ENCODE data around the gene CDO1. TPM values are rescaled to one million over a fixed set of nuclear protein-coding genes. Genes with fewer than 3 reads are reported as not detected.
A peak's percentile ranks its signal among the peaks of the same experiment; 100 is the strongest.

CDO1 gene
- total RNA-seq, 6 donors from 2014 or later, result 2.3 to 14.4 (median 6.9) TPM

GRCh38 chr5:115815006-115815692, 1.3 kb downstream of the CDO1 start:
- WGBS, 2 donors, result 25 to 30% methylated on average over 19 to 21 of the region's 21 CpGs
- ATAC-seq (ENCODE audit: low FRiP score in 2 of 2), result no peak
- TF ChIP-seq CTCF (IDR thresholded peaks at IDR 0.05), result no peak
- TF ChIP-seq EP300 (IDR thresholded peaks at IDR 0.05), result no peak
- no peak for TF ChIP-seq POLR2AphosphoS5 (IDR thresholded peaks at IDR 0.05)
- no peak for TF ChIP-seq POLR2A (IDR thresholded peaks at IDR 0.05)

GRCh38 chr5:115813719-115814118, 2.7 kb downstream of the CDO1 start:
- Histone ChIP-seq H3K4me3 (peak overlapping the region in 1 of 4 donors; percentile 56), H3K4me1 (peaks cover 14 to 17% (median 17%) of the 10 kb centered on the region in 4 donors), H3K36me3 (no peaks in the 10 kb centered on the region), H3K27ac (no peak overlapping the region), H3K27me3 (peaks cover 0 to 20% (median 5%) of the 10 kb centered on the region in 4 donors), H3K9me3 (no peaks in the 10 kb centered on the region)
- TF ChIP-seq EP300 (IDR thresholded peaks at IDR 0.05), result no peak
- no peak for TF ChIP-seq POLR2A (IDR thresholded peaks at IDR 0.05)
- 73 to 78% methylated on average over 5 of the region's 5 CpGs for WGBS, 2 donors
- DNase-seq (no peak), ATAC-seq (ENCODE audit: low FRiP score in 2 of 2) (no peak)

More at GRCh38 chr5:115815006-115815692, 1.3 kb downstream of the CDO1 start:
- no peak for DNase-seq
- peaks cover 0 to 20% (median 5%) of the 10 kb centered on the region in 4 donors for H3K27me3 ChIP-seq
- H3K9me3 ChIP-seq, result no peaks in the 10 kb centered on the region
- peak overlapping the region in 3 of 4 donors; percentile 42 to 56 (median 49) for H3K4me3 ChIP-seq
- H3K36me3 ChIP-seq, result no peaks in the 10 kb centered on the region
- peaks cover 14 to 17% (median 17%) of the 10 kb centered on the region in 4 donors for H3K4me1 ChIP-seq
- H3K27ac ChIP-seq, result no peak overlapping the region

- H3K27me3 ChIP-seq, result peaks cover 0 to 20% (median 5%) of the 10 kb centered on the region in 4 donors
Observed at GRCh38 chr5:115812372-115812771, 4.1 kb downstream of the CDO1 start.

GRCh38 chr5:115811406-115811805, 5.1 kb downstream of the CDO1 start:
- peaks cover 10 to 13% (median 12%) of the 10 kb centered on the region in 4 donors for H3K4me1 ChIP-seq
- TF ChIP-seq POLR2AphosphoS5 (IDR thresholded peaks at IDR 0.05) (no peak), POLR2A (IDR thresholded peaks at IDR 0.05) (no peak), EP300 (IDR thresholded peaks at IDR 0.05) (no peak), CTCF (IDR thresholded peaks at IDR 0.05) (no peak)
- peaks cover 0 to 16% (median 5%) of the 10 kb centered on the region in 4 donors for H3K27me3 ChIP-seq
- H3K4me3 ChIP-seq, result no peak overlapping the region
- ATAC-seq (ENCODE audit: low FRiP score in 2 of 2), result no peak
- DNase-seq, result no peak
- H3K27ac ChIP-seq, result no peak overlapping the region
- no peaks in the 10 kb centered on the region for H3K36me3 ChIP-seq
- H3K9me3 ChIP-seq, result no peaks in the 10 kb centered on the region

More at GRCh38 chr5:115812372-115812771, 4.1 kb downstream of the CDO1 start:
- ATAC-seq (ENCODE audit: low FRiP score in 2 of 2) (no peak), DNase-seq (no peak)
- TF ChIP-seq EP300 (IDR thresholded peaks at IDR 0.05) (no peak), POLR2AphosphoS5 (IDR thresholded peaks at IDR 0.05) (no peak), POLR2A (IDR thresholded peaks at IDR 0.05) (no peak), CTCF (IDR thresholded peaks at IDR 0.05) (no peak)
- H3K4me1 ChIP-seq, result peaks cover 14 to 17% (median 17%) of the 10 kb centered on the region in 4 donors
- WGBS, 2 donors, result 71 to 78% methylated on average over 1 of the region's 1 CpG
- H3K9me3 ChIP-seq, result no peaks in the 10 kb centered on the region
- no peaks in the 10 kb centered on the region for H3K36me3 ChIP-seq
- no peak overlapping the region for H3K4me3 ChIP-seq
- H3K27ac ChIP-seq, result no peak overlapping the region

- peaks cover 0 to 9% (median 3%) of the 10 kb centered on the region in 4 donors for H3K27me3 ChIP-seq
- TF ChIP-seq CTCF (IDR thresholded peaks at IDR 0.05) (no peak), POLR2A (IDR thresholded peaks at IDR 0.05) (no peak), EP300 (IDR thresholded peaks at IDR 0.05) (no peak), POLR2AphosphoS5 (IDR thresholded peaks at IDR 0.05) (no peak)
- H3K4me1 ChIP-seq, result peaks cover 3 to 6% (median 6%) of the 10 kb centered on the region in 4 donors
- H3K9me3 ChIP-seq, result no peaks in the 10 kb centered on the region
- no peak overlapping the region for H3K27ac ChIP-seq
- ATAC-seq (ENCODE audit: low FRiP score in 2 of 2), result no peak
- no peak overlapping the region for H3K4me3 ChIP-seq
- DNase-seq, result no peak
- H3K36me3 ChIP-seq, result no peaks in the 10 kb centered on the region
Observed at GRCh38 chr5:115810761-115811160, 5.7 kb downstream of the CDO1 start.

All from upper lobe of left lung (tissue), 6 donors.